H9 (cell line): ENCODE measurements around the gene CCNYL1. TPM values are rescaled to one million over a fixed set of nuclear protein-coding genes. Genes with fewer than 3 reads are reported as not detected.

Experiments used
- DNase-seq: peaks from one replicate; pipeline ENCODE4 v3.0.0-alpha.2; 2017
- H2AFZ ChIP-seq: one replicate; pipeline ENCODE4 v1.6.1; 2013; ENCODE audit warnings: mild to moderate bottlenecking, low read length, control low read depth, moderate library complexity
- H2AK5ac ChIP-seq: 2 replicates; pipeline ENCODE4 v1.6.1; 2013; ENCODE audit warnings: low read length, control low read depth, mixed read lengths; ENCODE audit not compliant: insufficient read length
- H2BK120ac ChIP-seq: one replicate; pipeline ENCODE4 v1.6.1; 2013; ENCODE audit warnings: low read depth, mild to moderate bottlenecking, low read length, control low read depth, inconsistent platforms; ENCODE audit not compliant: poor library complexity, severe bottlenecking
- H2BK12ac ChIP-seq: 2 replicates; pipeline ENCODE4 v1.6.1; 2013; ENCODE audit warnings: low read length, control low read depth, mixed read lengths, low read depth; ENCODE audit not compliant: insufficient read length
- H2BK15ac ChIP-seq: 2 replicates; pipeline ENCODE4 v1.6.1; 2013; ENCODE audit warnings: low read depth, low read length, control low read depth
- H2BK20ac ChIP-seq: one replicate; pipeline ENCODE4 v1.6.1; 2013; ENCODE audit warnings: low read depth, mild to moderate bottlenecking, low read length, control low read depth, inconsistent platforms; ENCODE audit not compliant: poor library complexity, severe bottlenecking
- H2BK5ac ChIP-seq: 2 replicates; pipeline ENCODE4 v1.6.1; 2013; ENCODE audit warnings: low read length, control low read depth, mixed read lengths; ENCODE audit not compliant: insufficient read length
- H3K14ac ChIP-seq: 2 replicates; pipeline ENCODE4 v1.6.1; 2013; ENCODE audit warnings: low read length, control low read depth; ENCODE audit not compliant: insufficient read depth
- H3K18ac ChIP-seq: 2 replicates; pipeline ENCODE4 v1.6.1; 2013; ENCODE audit warnings: low read depth, mild to moderate bottlenecking, mixed read lengths, low read length, control low read depth; ENCODE audit not compliant: insufficient read length
- H3K23ac ChIP-seq: 2 replicates; pipeline ENCODE4 v1.6.1; 2013; ENCODE audit warnings: low read length, control low read depth, mixed read lengths, low read depth; ENCODE audit not compliant: insufficient read length
- H3K23me2 ChIP-seq: 2 replicates; pipeline ENCODE4 v1.6.1; 2013; ENCODE audit warnings: low read depth, mild to moderate bottlenecking, mixed read lengths, low read length, control low read depth; ENCODE audit not compliant: insufficient read length, poor library complexity, severe bottlenecking
- H3K27ac ChIP-seq: 2 replicates; pipeline ENCODE4 v1.5.1; 2013; ENCODE audit warnings: low read length, control low read depth, mixed read lengths, low read depth; ENCODE audit not compliant: insufficient read length
- H3K27me3 ChIP-seq: 2 replicates; pipeline ENCODE4 v1.6.1; 2013; ENCODE audit warnings: low read length, control low read depth, inconsistent platforms; ENCODE audit not compliant: insufficient read depth
- H3K4ac ChIP-seq: 2 replicates; pipeline ENCODE4 v1.6.1; 2013; ENCODE audit warnings: low read depth, mild to moderate bottlenecking, control low read depth, inconsistent platforms, low read length, moderate library complexity
- H3K4me1 ChIP-seq: 2 replicates; pipeline ENCODE4 v1.6.1; 2013; ENCODE audit warnings: low read length, control low read depth, inconsistent platforms; ENCODE audit not compliant: insufficient read depth
- H3K4me2 ChIP-seq: 2 replicates; pipeline ENCODE4 v1.6.1; 2013; ENCODE audit warnings: low read length, control low read depth, mixed read lengths; ENCODE audit not compliant: insufficient read length, insufficient read depth
- H3K56ac ChIP-seq: 2 replicates; pipeline ENCODE4 v1.6.1; 2013; ENCODE audit warnings: low read depth, mild to moderate bottlenecking, mixed read lengths, low read length, control low read depth; ENCODE audit not compliant: insufficient read length
- H3K79me1 ChIP-seq: 2 replicates; pipeline ENCODE4 v1.6.1; 2013; ENCODE audit warnings: low read depth, mild to moderate bottlenecking, moderate library complexity, low read length, control low read depth, inconsistent platforms; ENCODE audit not compliant: insufficient read depth, poor library complexity, severe bottlenecking
- H3K79me2 ChIP-seq: 2 replicates; pipeline ENCODE4 v1.6.1; 2013; ENCODE audit warnings: low read length, control low read depth, inconsistent platforms; ENCODE audit not compliant: insufficient read depth
- H3K9ac ChIP-seq: 2 replicates; pipeline ENCODE4 v1.6.1; 2013; ENCODE audit warnings: low read length, control low read depth, mixed read lengths; ENCODE audit not compliant: insufficient read length; ENCODE audit errors: extremely low read depth
- H3K9me3 ChIP-seq: one replicate; pipeline ENCODE4 v1.6.1; 2013; ENCODE audit warnings: low read depth, low read length, inconsistent platforms; ENCODE audit not compliant: control insufficient read depth
- H3T11ph ChIP-seq: one replicate; pipeline ENCODE4 v1.6.1; 2013; ENCODE audit warnings: mild to moderate bottlenecking, low read length, control low read depth, inconsistent platforms
- H4K20me1 ChIP-seq: one replicate; pipeline ENCODE4 v1.6.1; 2013; ENCODE audit not compliant: control insufficient read depth, insufficient read length, insufficient read depth
- H4K5ac ChIP-seq: 2 replicates; pipeline ENCODE4 v1.6.1; 2013; ENCODE audit warnings: low read depth, mild to moderate bottlenecking, mixed read lengths, low read length, control low read depth; ENCODE audit not compliant: insufficient read length
- H4K8ac ChIP-seq: replicated peaks from 2 replicates; pipeline ENCODE4 v1.6.1; 2013; ENCODE audit warnings: low read length, control low read depth, mixed read lengths, low read depth; ENCODE audit not compliant: insufficient read length
- H4K91ac ChIP-seq: 2 replicates; pipeline ENCODE4 v1.6.1; 2013; ENCODE audit warnings: low read depth, mild to moderate bottlenecking, moderate library complexity, mixed read lengths, low read length, control low read depth; ENCODE audit not compliant: insufficient read length
- H3K27ac Mint-ChIP-seq, 3 experiments: 2 replicates in 2 of 3; 3 replicates in 1 of 3; pipeline ENCODE4 v1.8.0; 2020 to 2021; ENCODE audit warnings: mixed read lengths in 3 of 3, mild to moderate bottlenecking in 1 of 3, moderate library complexity in 1 of 3
- H3K27me3 Mint-ChIP-seq: 2 replicates; pipeline ENCODE4 v1.8.0; 2021; ENCODE audit warnings: low read depth, mild to moderate bottlenecking, moderate library complexity, mixed read lengths
- H3K36me3 Mint-ChIP-seq, 3 experiments: 2 replicates in 2 of 3; 3 replicates in 1 of 3; pipeline ENCODE4 v1.8.0; 2020 to 2021; ENCODE audit warnings: low read depth in 3 of 3, mixed read lengths in 3 of 3; ENCODE audit not compliant: insufficient read depth in 1 of 3
- H3K4me1 Mint-ChIP-seq, 2 experiments: 2 replicates each; pipeline ENCODE4 v1.8.0; 2020; ENCODE audit warnings: mixed read lengths in 2 of 2
- H3K4me3 Mint-ChIP-seq, 2 experiments: 2 replicates in 1 of 2; 3 replicates in 1 of 2; pipeline ENCODE4 v1.8.0; 2020 to 2021; ENCODE audit warnings: mild to moderate bottlenecking in 2 of 2, mixed read lengths in 2 of 2, moderate library complexity in 1 of 2
- H3K9me3 Mint-ChIP-seq, 2 experiments: 2 replicates in 1 of 2; 3 replicates in 1 of 2; pipeline ENCODE4 v1.8.0; 2020; ENCODE audit warnings: mild to moderate bottlenecking in 2 of 2, mixed read lengths in 2 of 2, moderate library complexity in 1 of 2
- CTCF ChIP-seq: fragments of 200-600 bp; sonication (generic); conservative IDR thresholded peaks from 3 replicates; pipeline ENCODE4 v1.8.0; 2021; ENCODE audit warnings: antibody characterized with exemption, mild to moderate bottlenecking
- WGBS: extraction: QIAGEN DNeasy Blood & Tissue Kit; methylation state at CpG from one replicate; pipeline ENCODE4 v1.1.7; 2013; ENCODE audit warnings: missing lambda C conversion rate, low lambda C conversion rate, mixed read lengths; ENCODE audit not compliant: insufficient read length; ENCODE audit errors: extremely low coverage; 5-methylcytosine and 5-hydroxymethylcytosine counted together
- total RNA-seq: library from RNA; stranded (reverse); gene quantifications from 2 replicates; pipeline ENCODE4 v1.2.1, GENCODE V29; 2021

CCNYL1 gene
- total RNA-seq, 1 experiment from 2014 or later, result 27.0 TPM

GRCh38 chr2:207791579-207792243 is 80.3 kb downstream of the CCNYL1 start:
- Mint-ChIP-seq H3K4me1 (peaks cover 22 to 27% of the 10 kb centered on the region in 2 experiments), H3K9me3 (no peaks in the 10 kb centered on the region), H3K27ac (peak overlapping the region; percentile 6 to 37 (median 21); a peak in 3 of 7 replicates), H3K36me3 (no peaks in the 10 kb centered on the region; a peak in 1 of 7 replicates), H3K27me3 (no peaks in the 10 kb centered on the region; the same call in 1 of the 2 replicates), H3K4me3 (no peak overlapping the region)
- H3K27ac ChIP-seq, result no peak overlapping the region
- no peak overlapping the region for H2AK5ac ChIP-seq
- H4K91ac ChIP-seq, result no peak overlapping the region
- H2BK15ac ChIP-seq, result no peak overlapping the region
- no peak overlapping the region for H4K5ac ChIP-seq
- WGBS, result no CpG with 5 or more reads among the region's 6 CpGs
- H3K79me2 ChIP-seq, result no peaks in the 10 kb centered on the region
- H3K79me1 ChIP-seq, result no peaks in the 10 kb centered on the region
- H2BK5ac ChIP-seq, result no peak overlapping the region
- no peak for TF ChIP-seq CTCF
- no peak overlapping the region for H3K4me2 ChIP-seq
- peak; percentile 41 for DNase-seq
- no peak overlapping the region for H2AFZ ChIP-seq
- no peak overlapping the region for H4K8ac ChIP-seq
- no peak overlapping the region for H3K9ac ChIP-seq
- no peaks in the 10 kb centered on the region for H3K23me2 ChIP-seq
- H2BK120ac ChIP-seq, result no peak overlapping the region
- H3K4me1 ChIP-seq, result peaks cover 3% of the 10 kb centered on the region; the same call in 1 of the 2 replicates
- no peak overlapping the region for H3K23ac ChIP-seq
- no peak overlapping the region for H3K56ac ChIP-seq
- H3K14ac ChIP-seq, result no peak overlapping the region
- no peaks in the 10 kb centered on the region for H3K9me3 ChIP-seq
- no peak overlapping the region for H3T11ph ChIP-seq
- H3K18ac ChIP-seq, result no peak overlapping the region
- H4K20me1 ChIP-seq, result no peaks in the 10 kb centered on the region
- no peak overlapping the region for H3K4ac ChIP-seq
- no peak overlapping the region for H2BK20ac ChIP-seq
- no peak overlapping the region for H2BK12ac ChIP-seq
- H3K27me3 ChIP-seq, result no peaks in the 10 kb centered on the region
